Left ventricle myocardium inferior (tissue), 1 donor: Measurements from ENCODE around the gene SETBP1. TPM values are rescaled to one million over a fixed set of nuclear protein-coding genes. Genes with fewer than 3 reads are reported as not detected.

Source experiments
- DNase-seq: peaks from one replicate; pipeline ENCODE4 v3.0.0-alpha.2; 2020
- H3K27ac ChIP-seq: fragments of 200-600 bp; replicated peaks from 2 replicates; pipeline ENCODE4 v1.8.0; 2021
- H3K27me3 ChIP-seq: fragments of 200-600 bp; 2 replicates; pipeline ENCODE4 v1.8.0; 2021; ENCODE audit warnings: low read depth
- H3K36me3 ChIP-seq: fragments of 200-600 bp; 2 replicates; pipeline ENCODE4 v1.8.0; 2021
- H3K4me1 ChIP-seq: fragments of 200-600 bp; 2 replicates; pipeline ENCODE4 v1.8.0; 2021
- H3K4me3 ChIP-seq: fragments of 200-600 bp; 2 replicates; pipeline ENCODE4 v1.8.0; 2021; ENCODE audit warnings: mild to moderate bottlenecking, moderate library complexity
- H3K9me3 ChIP-seq: fragments of 200-600 bp; replicated peaks from 2 replicates; pipeline ENCODE4 v1.8.0; 2021
- CTCF ChIP-seq: fragments of 200-600 bp; IDR thresholded peaks from 2 replicates; pipeline ENCODE4 v1.8.0; 2021; ENCODE audit warnings: antibody characterized with exemption, mild to moderate bottlenecking, borderline replicate concordance
- intact Hi-C: fragments of 100-400 bp; cut with micrococcal nuclease; formaldehyde crosslinking; loops from one replicate; pipeline ENCODE4 v1.11.0; 2022
- total RNA-seq: library from RNA; stranded (reverse); fragmentation: NEBNext Ultra II Directional; extraction: Animal tissue kit (Norgen Biotek cat#: 25700); gene quantifications from one replicate; pipeline ENCODE4 v1.2.1, GENCODE V29; 2021
- donor health status: DM: no; HTN: yes; CAD: no; lungs with severe emphysema.

The SETBP1 gene
- total RNA-seq, 1 donor from 2014 or later = 10.3 TPM

DNA sequence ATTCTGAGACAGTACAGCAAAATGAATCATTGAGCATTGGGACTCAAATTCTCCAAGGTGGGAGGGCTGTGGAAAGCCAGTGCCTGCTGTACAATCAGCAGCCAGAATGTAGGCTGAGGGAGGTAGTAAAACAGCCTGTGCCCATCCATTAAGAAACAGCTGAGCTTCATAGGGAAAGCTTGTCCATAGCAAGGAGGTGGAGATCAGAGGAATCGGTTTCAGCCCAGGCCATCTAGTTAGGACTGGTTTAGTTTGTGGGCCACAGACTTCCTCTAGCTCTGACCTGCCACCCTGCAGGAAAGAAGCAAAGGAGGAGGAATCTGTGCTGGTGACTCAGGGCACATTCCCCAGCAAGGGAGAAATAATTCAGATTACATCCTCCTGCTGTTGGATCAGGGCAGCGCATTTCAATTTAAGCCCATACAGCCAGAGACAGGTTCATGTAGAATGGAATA is 333.4 kb downstream of the SETBP1 start:
- TF ChIP-seq CTCF = peak; percentile 12
- intact Hi-C loops = no loop called here

DNA sequence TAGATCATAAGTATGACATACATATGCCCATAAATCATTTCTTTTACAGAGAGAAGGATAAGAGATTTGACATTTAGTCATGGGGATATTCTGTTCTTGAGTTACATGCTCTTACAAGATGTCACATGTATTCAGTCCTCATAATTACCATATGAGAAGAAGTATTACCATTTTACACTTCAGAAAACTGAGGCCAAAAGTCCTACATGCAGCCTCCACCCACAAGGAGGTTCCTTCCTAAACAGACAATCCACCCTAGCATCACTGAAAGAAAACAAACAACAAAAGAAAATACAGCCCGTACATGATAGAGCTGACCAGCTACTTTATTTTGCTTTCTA is 335.1 kb downstream of the SETBP1 start:
- no peak for DNase-seq
- peaks cover 40% of the 10 kb centered on the region for H3K4me1 ChIP-seq
- intact Hi-C loops = no loop called here
- H3K27me3 ChIP-seq = peaks cover 7% of the 10 kb centered on the region
- no peak for TF ChIP-seq CTCF
- no peaks in the 10 kb centered on the region for H3K9me3 ChIP-seq
- no peaks in the 10 kb centered on the region for H3K36me3 ChIP-seq
- H3K27ac ChIP-seq = peak overlapping the region; percentile 81
- peak overlapping the region; percentile 53 for H3K4me3 ChIP-seq

More for the DNA sequence above, 333.4 kb downstream of the SETBP1 start:
- DNase-seq = no peak
- Histone ChIP-seq H3K9me3 (no peaks in the 10 kb centered on the region), H3K36me3 (no peaks in the 10 kb centered on the region), H3K27ac (peak overlapping the region; percentile 45), H3K27me3 (peaks cover 7% of the 10 kb centered on the region), H3K4me1 (peaks cover 40% of the 10 kb centered on the region), H3K4me3 (no peak overlapping the region)

DNA sequence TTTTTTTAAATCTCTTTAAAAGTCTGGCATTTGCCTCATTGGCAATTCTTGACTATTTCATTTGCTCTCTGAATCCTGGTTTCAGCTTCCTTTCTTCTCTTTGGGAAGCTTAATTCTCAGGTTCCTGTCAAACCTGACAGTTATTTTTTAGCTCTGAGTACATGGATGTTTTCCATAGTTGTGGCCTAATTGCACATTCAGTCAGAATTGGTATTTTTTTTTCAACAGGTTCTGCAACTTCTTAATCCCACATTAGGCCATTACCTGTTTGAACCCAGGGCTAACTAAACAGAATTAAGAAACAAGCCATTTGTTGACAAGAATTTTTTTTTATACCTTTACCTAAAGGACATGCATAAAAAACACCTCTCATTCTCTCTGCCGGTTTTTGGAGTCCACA is 338.8 kb downstream of the SETBP1 start:
- no peak for TF ChIP-seq CTCF
- Histone ChIP-seq H3K27ac (no peak overlapping the region), H3K4me3 (no peak overlapping the region), H3K36me3 (no peaks in the 10 kb centered on the region), H3K27me3 (no peaks in the 10 kb centered on the region), H3K4me1 (peaks cover 29% of the 10 kb centered on the region), H3K9me3 (no peaks in the 10 kb centered on the region)
- no peak for DNase-seq
- intact Hi-C loops = no loop called here

DNA sequence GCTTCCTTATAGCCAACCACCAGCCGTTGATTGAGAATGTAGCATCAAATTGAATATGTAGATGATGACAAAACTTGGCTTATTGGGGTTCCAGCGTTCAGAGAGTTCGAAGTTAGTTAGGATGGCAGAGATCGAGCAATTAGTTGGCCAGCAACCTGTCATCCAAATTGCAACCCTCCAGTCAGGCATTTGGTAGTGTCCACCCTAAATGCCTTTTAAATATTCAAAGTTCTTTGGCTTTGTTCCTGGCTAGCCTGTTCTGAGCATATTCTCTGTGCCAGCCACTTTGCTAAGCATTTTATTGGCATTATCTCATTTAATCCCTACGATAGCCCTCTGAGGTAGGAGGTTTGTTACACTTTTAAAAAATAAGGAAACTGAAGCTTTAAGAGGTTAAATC is 342.8 kb downstream of the SETBP1 start:
- H3K9me3 ChIP-seq = no peaks in the 10 kb centered on the region
- no peak overlapping the region for H3K27ac ChIP-seq
- H3K27me3 ChIP-seq = no peaks in the 10 kb centered on the region
- no peak overlapping the region for H3K4me3 ChIP-seq
- H3K36me3 ChIP-seq = no peaks in the 10 kb centered on the region
- TF ChIP-seq CTCF = no peak
- intact Hi-C loops = no loop called here
- DNase-seq = no peak
- no peaks in the 10 kb centered on the region for H3K4me1 ChIP-seq

DNA sequence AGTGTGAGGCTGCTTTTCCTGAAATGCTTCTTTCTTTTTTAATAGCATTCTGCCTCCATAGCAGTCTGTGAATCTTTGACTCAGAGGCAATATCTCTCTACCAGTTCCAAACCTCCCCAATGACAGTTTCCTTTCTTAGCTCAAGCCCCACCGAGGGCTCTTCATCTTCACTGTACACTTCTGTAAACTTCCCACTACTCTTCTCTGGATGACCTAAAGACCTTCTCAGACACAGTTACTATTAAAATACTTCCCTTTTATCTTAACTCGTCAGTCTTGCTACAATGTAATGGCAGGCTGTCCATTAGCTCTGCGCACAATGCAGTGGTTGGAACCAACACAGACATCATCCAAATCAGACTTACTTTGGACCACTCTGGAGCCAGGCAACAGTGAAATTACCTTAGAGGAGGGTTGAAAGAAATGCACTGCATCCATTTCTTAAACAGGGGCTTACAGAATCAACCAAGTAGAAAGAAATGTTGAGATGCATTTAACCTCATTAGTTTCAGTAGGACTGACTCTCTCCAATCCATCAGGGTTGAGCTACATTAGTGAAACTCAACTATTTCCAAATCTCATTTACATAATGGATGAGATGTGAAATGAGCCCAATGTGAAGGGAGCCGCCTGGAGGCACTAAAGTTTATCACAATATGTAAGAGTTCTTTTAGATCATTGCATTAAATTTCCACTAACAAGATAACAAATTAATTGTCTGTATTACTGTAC is 343.8 kb downstream of the SETBP1 start:
- intact Hi-C loops = no loop called here

More for the DNA sequence above, 343.8 kb downstream of the SETBP1 start:
- Histone ChIP-seq H3K9me3 (no peaks in the 10 kb centered on the region), H3K27ac (no peak overlapping the region), H3K27me3 (no peaks in the 10 kb centered on the region), H3K36me3 (no peaks in the 10 kb centered on the region), H3K4me1 (no peaks in the 10 kb centered on the region), H3K4me3 (no peak overlapping the region)
- no peak for TF ChIP-seq CTCF
- no peak for DNase-seq
